LNCaP clone FGC (cell line): ENCODE measurements around the gene PAM.

Experiments
- DNase-seq: peaks from one replicate; pipeline ENCODE4 v3.0.0-alpha.2; 2011; ENCODE audit warnings: low read depth
- H3K4me3 ChIP-seq: 2 replicates; pipeline ENCODE4 v1.5.1; 2011; ENCODE audit warnings: mild to moderate bottlenecking, low read depth, low read length, control low read depth
- CTCF ChIP-seq: IDR thresholded peaks from 2 replicates; pipeline ENCODE4 v1.5.1; 2012; ENCODE audit warnings: mild to moderate bottlenecking; ENCODE audit not compliant: control insufficient read depth, insufficient read depth; ENCODE audit errors: extremely low read depth

The PAM gene

GRCh38 chr5:102955488-102955887 is 200.4 kb downstream of the PAM start:
- DNase-seq = no peak
- TF ChIP-seq CTCF = no peak

GRCh38 chr5:102956599-102956998 is 201.5 kb downstream of the PAM start:
- no peak for DNase-seq
- no peak overlapping the region for H3K4me3 ChIP-seq
- TF ChIP-seq CTCF = no peak

More at GRCh38 chr5:102955488-102955887, 200.4 kb downstream of the PAM start:
- H3K4me3 ChIP-seq = no peak overlapping the region

GRCh38 chr5:102957141-102957540 is 202.0 kb downstream of the PAM start:
- TF ChIP-seq CTCF = no peak
- no peak for DNase-seq
- no peak overlapping the region for H3K4me3 ChIP-seq

GRCh38 chr5:102958481-102959011 is 203.4 kb downstream of the PAM start:
- DNase-seq = no peak
- TF ChIP-seq CTCF = no peak
- no peak overlapping the region for H3K4me3 ChIP-seq

- H3K4me3 ChIP-seq = no peak overlapping the region
- no peak for DNase-seq
- no peak for TF ChIP-seq CTCF
These were observed 203.9 kb downstream of the PAM start for GRCh38 chr5:102959055-102959454.

- no peak overlapping the region for H3K4me3 ChIP-seq
- DNase-seq = no peak
- TF ChIP-seq CTCF = no peak
These were observed 206.6 kb downstream of the PAM start for GRCh38 chr5:102961671-102962070.

- no peak overlapping the region for H3K4me3 ChIP-seq
- no peak for DNase-seq
- no peak for TF ChIP-seq CTCF
These were observed 210.5 kb downstream of the PAM start for GRCh38 chr5:102965653-102966052.
